SK-N-SH treated with all-trans-retinoic acid at 6 μM for 48 hours (cell line): Measurements from ENCODE around the gene IL36G.

Experiments used
- ATAC-seq: fragments of 200-7000 bp; cut with Tn5 transposase; 3 replicates; pipeline ENCODE4 v1.9.1; 2020; ENCODE audit warnings: mild to moderate bottlenecking, moderate library complexity
- ARNTL ChIP-seq: fragments of 450-650 bp; formaldehyde crosslinking; IDR thresholded peaks from 2 replicates; pipeline ENCODE4 v1.5.0; 2020; ENCODE audit warnings: low read depth, mild to moderate bottlenecking, moderate library complexity, borderline replicate concordance
- BACH2 ChIP-seq: fragments of 250-450 bp; sonication (Bioruptor Pico); IDR thresholded peaks from 2 replicates; pipeline ENCODE4 v1.9.0; 2021; ENCODE audit warnings: mild to moderate bottlenecking, borderline replicate concordance
- CREB5 ChIP-seq: fragments of 250-450 bp; sonication (Bioruptor Pico); IDR thresholded peaks from 2 replicates; pipeline ENCODE4 v1.5.1; 2020; ENCODE audit warnings: low read depth, mild to moderate bottlenecking, moderate library complexity
- CSDC2 ChIP-seq: fragments of 250-450 bp; sonication (Bioruptor Pico); IDR thresholded peaks from 2 replicates; pipeline ENCODE4 v1.5.0; 2020; ENCODE audit warnings: mild to moderate bottlenecking, moderate library complexity
- CSRNP3 ChIP-seq: fragments of 250-450 bp; sonication (Bioruptor Pico); IDR thresholded peaks from 2 replicates; pipeline ENCODE4 v1.5.1; 2021; ENCODE audit warnings: mild to moderate bottlenecking, moderate library complexity
- ESRRG ChIP-seq: fragments of 250-450 bp; sonication (Bioruptor Pico); IDR thresholded peaks from 2 replicates; pipeline ENCODE4 v1.6.1; 2021; ENCODE audit warnings: mild to moderate bottlenecking
- GLIS3 ChIP-seq: fragments of 250-450 bp; sonication (Bioruptor Pico); IDR thresholded peaks from 2 replicates; pipeline ENCODE4 v1.5.0; 2020; ENCODE audit warnings: mild to moderate bottlenecking, moderate library complexity
- ISL1 ChIP-seq: fragments of 250-450 bp; sonication (Bioruptor Pico); IDR thresholded peaks from 2 replicates; pipeline ENCODE4 v2.1.2; 2022; ENCODE audit warnings: mild to moderate bottlenecking, moderate library complexity
- OSR1 ChIP-seq: fragments of 250-450 bp; sonication (Bioruptor Pico); IDR thresholded peaks from 2 replicates; pipeline ENCODE4 v1.8.0; 2022; ENCODE audit warnings: moderate library complexity, mild to moderate bottlenecking, inconsistent platforms
- PATZ1 ChIP-seq: fragments of 250-450 bp; sonication (Bioruptor Pico); IDR thresholded peaks from 2 replicates; pipeline ENCODE4 v1.8.0; 2020; ENCODE audit warnings: mild to moderate bottlenecking, moderate library complexity, borderline replicate concordance
- PPARA ChIP-seq: fragments of 250-450 bp; sonication (Bioruptor Pico); IDR thresholded peaks from 2 replicates; pipeline ENCODE4 v1.5.0; 2020; ENCODE audit warnings: mild to moderate bottlenecking, borderline replicate concordance
- SNAI2 ChIP-seq: fragments of 250-450 bp; sonication (Bioruptor Pico); IDR thresholded peaks from 2 replicates; pipeline ENCODE4 v1.5.0; 2020; ENCODE audit warnings: mild to moderate bottlenecking, moderate library complexity
- TCF4 ChIP-seq: fragments of 250-450 bp; sonication (Bioruptor Pico); IDR thresholded peaks from 2 replicates; pipeline ENCODE4 v1.8.0; 2021; ENCODE audit warnings: mild to moderate bottlenecking, moderate library complexity, borderline replicate concordance
- TOX ChIP-seq: fragments of 250-450 bp; sonication (Bioruptor Pico); IDR thresholded peaks from 2 replicates; pipeline ENCODE4 v1.8.0; 2021; ENCODE audit warnings: mild to moderate bottlenecking, moderate library complexity, borderline replicate concordance
- TSHZ2 ChIP-seq: fragments of 250-450 bp; sonication (Bioruptor Pico); IDR thresholded peaks from 2 replicates; pipeline ENCODE4 v1.5.0; 2020; ENCODE audit warnings: mild to moderate bottlenecking, moderate library complexity
- ZC3H10 ChIP-seq: fragments of 250-450 bp; sonication (Bioruptor Pico); IDR thresholded peaks from 2 replicates; pipeline ENCODE4 v1.5.1; 2021; ENCODE audit warnings: mild to moderate bottlenecking, moderate library complexity
- ZFP3 ChIP-seq: fragments of 250-450 bp; sonication (Bioruptor Pico); IDR thresholded peaks from 2 replicates; pipeline ENCODE4 v1.5.0; 2020; ENCODE audit warnings: mild to moderate bottlenecking, moderate library complexity
- ZFP30 ChIP-seq: fragments of 450-650 bp; formaldehyde crosslinking; IDR thresholded peaks from 2 replicates; pipeline ENCODE4 v1.5.0; 2022; ENCODE audit warnings: mild to moderate bottlenecking, moderate library complexity
- ZNF565 ChIP-seq: fragments of 450-650 bp; formaldehyde crosslinking; conservative IDR thresholded peaks from 2 replicates; pipeline ENCODE4 v1.5.0; 2020; ENCODE audit warnings: low read depth, mild to moderate bottlenecking, moderate library complexity
- ZNF70 ChIP-seq: fragments of 450-650 bp; formaldehyde crosslinking; IDR thresholded peaks from 2 replicates; pipeline ENCODE4 v1.5.0; 2020; ENCODE audit warnings: mild to moderate bottlenecking, moderate library complexity
- ZNF8 ChIP-seq: fragments of 450-650 bp; formaldehyde crosslinking; IDR thresholded peaks from 2 replicates; pipeline ENCODE4 v1.5.0; 2020; ENCODE audit warnings: mild to moderate bottlenecking, moderate library complexity

Gene IL36G

GRCh38 chr2:112954364-112954763, 23.4 kb upstream of the IL36G start:
- ATAC-seq, result no peak

GRCh38 chr2:112957511-112957910, 20.3 kb upstream of the IL36G start:
- TF ChIP-seq BACH2 (CRISPR knock-in tag), result no peak
- TF ChIP-seq ZNF70 (CRISPR knock-in tag), result no peak
- TF ChIP-seq ZC3H10 (CRISPR knock-in tag), result no peak
- TF ChIP-seq ZNF8 (CRISPR knock-in tag), result no peak
- TF ChIP-seq ZFP3, result no peak
- ATAC-seq, result no peak

More at GRCh38 chr2:112954364-112954763, 23.4 kb upstream of the IL36G start:
- no peak for TF ChIP-seq BACH2 (CRISPR knock-in tag)
- TF ChIP-seq CSRNP3 (CRISPR knock-in tag), result no peak
- TF ChIP-seq TOX, result no peak
- no peak for TF ChIP-seq ZNF70 (CRISPR knock-in tag)
- TF ChIP-seq GLIS3 (CRISPR knock-in tag), result no peak
- no peak for TF ChIP-seq CSDC2 (CRISPR knock-in tag)
- no peak for TF ChIP-seq CREB5 (CRISPR knock-in tag)
- TF ChIP-seq ZFP30 (CRISPR knock-in tag), result no peak
- TF ChIP-seq ZFP3, result no peak
- TF ChIP-seq ESRRG, result no peak
- TF ChIP-seq TCF4, result no peak
- TF ChIP-seq ISL1 (CRISPR knock-in tag), result no peak
- TF ChIP-seq ZNF565 (CRISPR knock-in tag), result no peak
- no peak for TF ChIP-seq PPARA (CRISPR knock-in tag)
- TF ChIP-seq ZNF8 (CRISPR knock-in tag), result no peak
- no peak for TF ChIP-seq PATZ1 (CRISPR knock-in tag)
- no peak for TF ChIP-seq SNAI2
- no peak for TF ChIP-seq ARNTL (CRISPR knock-in tag)
- TF ChIP-seq, all 23 proteins: peak for 0

- TF ChIP-seq ZNF70 (CRISPR knock-in tag) (peak; percentile 46; the same call in 1 of the 2 replicates), ZNF565 (CRISPR knock-in tag) (no peak), ISL1 (CRISPR knock-in tag) (no peak), BACH2 (CRISPR knock-in tag) (no peak)
- ATAC-seq, result peak; percentile 97
Measured at GRCh38 chr2:112958428-112959108, 19.2 kb upstream of the IL36G start.

- no peak for TF ChIP-seq ZC3H10 (CRISPR knock-in tag)
- no peak for TF ChIP-seq GLIS3 (CRISPR knock-in tag)
- no peak for TF ChIP-seq TSHZ2 (CRISPR knock-in tag)
- TF ChIP-seq CREB5 (CRISPR knock-in tag), result no peak
- TF ChIP-seq ZNF70 (CRISPR knock-in tag), result no peak
- TF ChIP-seq OSR1 (CRISPR knock-in tag), result no peak
Measured at GRCh38 chr2:112959109-112959812, 18.5 kb upstream of the IL36G start.

More at GRCh38 chr2:112959109-112959812, 18.5 kb upstream of the IL36G start:
- ATAC-seq, result peak; percentile 57
